Measurements from ENCODE around the gene PACC1.

The PACC1 gene

DNA sequence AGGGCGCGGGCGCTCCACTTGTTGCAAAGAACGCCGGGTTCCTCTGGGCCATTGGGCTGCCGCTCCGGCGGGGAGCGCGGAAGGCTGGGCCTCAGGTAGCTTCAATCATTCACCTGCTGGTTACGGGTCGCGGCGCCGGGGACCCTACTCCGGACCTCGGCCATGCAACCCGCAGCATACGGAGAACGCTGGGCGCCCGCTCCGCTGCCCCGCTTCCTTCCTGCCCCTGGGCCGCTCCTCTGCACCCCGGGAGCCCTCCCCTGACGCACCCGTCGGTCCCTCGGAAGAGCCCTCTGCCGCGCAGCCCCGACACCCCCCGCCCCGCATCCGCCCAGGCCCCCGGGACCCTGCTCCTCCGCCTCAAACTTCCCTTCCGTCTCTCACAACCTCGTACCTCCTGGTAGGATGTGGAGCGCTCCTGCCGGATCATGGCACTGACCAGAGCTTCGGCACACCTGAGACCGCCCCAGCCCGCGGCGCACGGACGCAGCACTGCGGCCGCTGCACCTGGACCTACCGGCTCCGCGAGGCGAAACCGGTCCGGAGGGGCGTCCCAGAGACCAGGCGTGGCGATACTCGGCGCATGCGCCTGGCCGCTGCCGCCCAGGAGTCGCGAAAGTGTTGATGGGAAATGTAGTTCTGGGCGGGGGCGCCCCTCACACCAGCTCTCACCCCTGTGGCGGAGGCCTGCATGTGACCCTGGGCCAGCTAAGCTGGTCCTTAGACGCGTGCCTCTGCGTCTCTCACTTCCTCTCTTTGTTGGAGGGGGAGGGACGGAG is at the start of gene PACC1:
Gene PACC1 (minus strand): TSS at position 559 of the 779 bp plus-strand sequence. CDS start 129 bp downstream, at position 430.
- peak; percentile 99 for DNase-seq (ENCODE audit: low spot score)

DNA sequence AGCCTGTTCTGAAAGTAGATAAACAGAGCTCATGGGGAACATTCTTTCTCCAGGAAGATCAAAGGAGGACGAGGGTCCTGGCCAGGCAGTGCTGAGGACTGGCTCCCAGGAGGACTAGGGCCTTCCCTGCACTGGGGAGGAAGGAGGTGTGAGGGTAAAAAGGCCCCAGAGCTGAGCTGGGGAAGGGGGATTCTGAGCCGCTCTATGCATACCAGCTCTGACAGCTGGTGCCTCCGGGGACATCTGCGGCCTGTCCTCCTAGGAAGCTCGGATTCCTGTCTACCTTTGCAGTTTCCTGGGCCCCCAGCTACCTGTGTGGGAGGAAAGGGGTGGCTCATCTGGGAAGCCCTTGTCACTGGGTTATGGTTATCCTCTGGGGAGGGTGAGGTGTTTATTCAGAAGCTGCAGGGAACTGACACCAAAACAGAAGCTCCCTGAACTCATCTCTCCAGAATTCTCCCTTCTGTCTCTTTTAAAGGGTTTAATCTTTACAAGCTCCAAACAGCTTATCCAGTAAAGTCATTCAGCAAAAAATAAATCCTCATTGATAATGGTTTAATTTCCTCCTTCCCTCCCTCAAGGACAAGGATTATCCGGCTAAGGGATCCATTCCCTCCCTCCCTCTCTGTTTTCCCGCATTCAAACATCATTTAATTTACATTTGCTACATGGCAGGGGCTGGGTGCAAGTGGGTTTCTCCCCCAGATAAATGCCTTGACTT is 49.0 kb upstream of the PACC1 start:
- DNase-seq (ENCODE audit: low spot score): no peak

DNA sequence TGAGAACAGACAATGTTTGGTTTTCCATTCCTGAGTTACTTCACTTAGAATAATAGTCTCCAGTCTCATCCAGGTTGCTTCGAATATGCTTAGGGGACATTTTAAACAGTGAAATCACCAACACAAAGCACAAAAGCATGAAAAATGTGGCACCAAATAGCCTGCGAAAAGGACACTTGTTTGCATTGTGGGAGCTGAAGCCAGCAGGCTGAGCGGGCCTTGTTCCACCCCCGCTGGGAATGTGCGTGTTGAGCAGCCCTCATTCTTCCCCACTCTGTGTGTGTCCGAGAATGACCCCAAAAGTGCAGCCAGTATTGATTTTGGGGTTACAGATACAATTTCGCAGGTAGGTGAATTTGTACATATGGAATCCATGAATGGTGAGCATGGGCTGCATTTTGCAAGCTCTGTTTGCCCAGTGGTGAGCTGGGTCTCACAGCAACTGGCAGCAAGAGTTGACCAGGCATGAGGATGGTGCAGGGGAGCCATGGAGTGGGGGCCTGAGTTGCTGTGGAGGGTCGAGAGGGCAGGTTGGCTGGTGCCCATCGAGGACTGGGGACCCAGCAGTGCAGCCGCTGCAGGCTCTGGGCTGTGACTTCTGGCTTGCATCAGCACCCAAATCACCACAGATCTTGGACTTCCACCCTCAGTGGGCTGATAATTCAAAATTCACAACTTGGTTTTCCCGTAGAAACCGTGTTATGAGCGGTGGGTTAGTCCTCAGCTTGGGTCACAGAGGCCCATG is 47.4 kb upstream of the PACC1 start:
- DNase-seq (ENCODE audit: low spot score): no peak

DNA sequence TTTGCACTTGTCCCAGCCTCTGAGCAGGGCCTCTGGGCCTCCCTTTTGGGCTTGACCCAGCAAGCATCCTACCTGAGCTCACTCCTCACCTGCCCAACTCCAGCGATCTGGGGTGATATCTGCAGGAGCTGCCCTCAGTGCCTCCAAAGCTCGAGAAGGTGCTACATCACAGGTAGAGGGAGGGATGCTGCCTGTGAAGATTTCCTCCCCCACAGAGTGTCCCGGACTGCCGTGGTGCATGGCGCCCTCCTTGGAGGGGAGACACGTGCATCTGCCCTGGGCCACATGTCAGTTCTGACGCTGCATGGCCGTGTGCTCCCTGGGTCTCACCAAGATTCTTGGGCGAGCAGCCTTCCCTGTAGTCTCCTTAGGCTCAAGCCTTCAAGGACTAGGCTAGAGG is 45.7 kb upstream of the PACC1 start:
- no peak for DNase-seq (ENCODE audit: low spot score)

DNA sequence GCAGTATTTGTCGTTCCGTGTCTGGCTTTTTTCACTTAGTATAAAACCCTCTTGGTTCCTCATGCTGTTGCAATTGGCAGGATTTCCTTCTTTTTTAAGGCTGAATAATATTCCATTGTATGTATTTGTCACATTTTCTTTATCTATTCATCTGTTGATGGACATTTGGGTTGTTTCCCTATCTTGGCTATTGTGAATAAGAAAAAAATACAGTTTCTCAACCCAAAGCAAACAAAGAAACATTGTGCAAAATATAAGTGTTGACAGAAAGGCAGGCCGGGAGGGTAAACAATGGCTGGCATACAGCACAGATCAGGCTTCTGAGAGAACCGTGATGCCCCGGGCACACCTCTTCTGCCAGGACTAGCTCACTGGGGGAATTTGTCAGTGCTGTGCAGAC is 45.0 kb upstream of the PACC1 start:
- DNase-seq (ENCODE audit: low spot score): no peak

DNA sequence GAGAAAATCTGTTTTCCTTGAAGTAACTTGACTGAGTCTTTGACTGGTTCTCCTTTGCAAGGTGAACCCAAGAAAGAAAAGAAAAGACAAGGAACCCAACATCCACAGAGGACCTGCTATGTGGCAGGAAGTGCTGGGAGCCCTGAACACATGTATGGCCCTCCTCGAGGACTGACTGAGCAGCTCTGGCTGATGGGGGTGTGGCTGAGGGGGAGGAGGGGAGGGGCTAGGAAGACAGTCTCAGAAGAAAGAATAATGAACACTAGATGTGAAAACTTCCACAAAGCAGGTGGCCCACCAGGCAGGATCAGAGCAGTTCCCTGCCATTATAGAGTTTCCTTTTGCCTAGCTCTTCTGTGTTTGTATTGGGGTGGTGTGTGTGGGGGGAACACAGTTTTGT is 44.1 kb upstream of the PACC1 start:
- DNase-seq (ENCODE audit: low spot score): peak; percentile 47

DNA sequence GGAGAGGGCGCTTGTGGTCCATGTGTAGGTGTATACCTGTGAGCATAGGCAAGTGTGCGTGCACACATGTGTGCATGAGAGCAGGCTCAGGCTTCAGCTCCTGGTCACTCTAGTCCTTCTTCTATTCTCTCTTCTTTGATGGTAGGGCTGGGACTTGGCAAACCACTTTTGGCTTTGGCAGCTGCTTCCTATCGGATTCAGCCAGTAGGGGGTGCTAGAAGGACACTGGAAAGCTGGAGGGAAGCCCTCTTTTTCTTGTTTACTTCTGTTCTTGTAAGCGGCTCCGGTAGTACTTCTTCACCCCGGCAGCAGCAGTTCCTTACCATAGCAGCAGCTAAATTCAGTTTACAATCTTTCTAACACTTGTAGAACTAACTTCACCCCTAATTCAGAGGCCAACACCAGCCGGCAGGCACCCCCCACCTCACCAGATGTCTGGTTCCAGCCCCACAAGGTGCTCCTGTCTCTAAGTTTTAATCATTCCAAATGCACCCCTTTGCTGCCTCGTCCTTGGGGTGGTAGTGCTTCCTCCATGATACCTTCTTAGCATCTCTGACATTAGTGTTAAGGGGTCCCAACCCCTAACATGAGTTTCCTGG is 43.2 kb upstream of the PACC1 start:
- peak; percentile 79 for DNase-seq (ENCODE audit: low spot score)

DNA sequence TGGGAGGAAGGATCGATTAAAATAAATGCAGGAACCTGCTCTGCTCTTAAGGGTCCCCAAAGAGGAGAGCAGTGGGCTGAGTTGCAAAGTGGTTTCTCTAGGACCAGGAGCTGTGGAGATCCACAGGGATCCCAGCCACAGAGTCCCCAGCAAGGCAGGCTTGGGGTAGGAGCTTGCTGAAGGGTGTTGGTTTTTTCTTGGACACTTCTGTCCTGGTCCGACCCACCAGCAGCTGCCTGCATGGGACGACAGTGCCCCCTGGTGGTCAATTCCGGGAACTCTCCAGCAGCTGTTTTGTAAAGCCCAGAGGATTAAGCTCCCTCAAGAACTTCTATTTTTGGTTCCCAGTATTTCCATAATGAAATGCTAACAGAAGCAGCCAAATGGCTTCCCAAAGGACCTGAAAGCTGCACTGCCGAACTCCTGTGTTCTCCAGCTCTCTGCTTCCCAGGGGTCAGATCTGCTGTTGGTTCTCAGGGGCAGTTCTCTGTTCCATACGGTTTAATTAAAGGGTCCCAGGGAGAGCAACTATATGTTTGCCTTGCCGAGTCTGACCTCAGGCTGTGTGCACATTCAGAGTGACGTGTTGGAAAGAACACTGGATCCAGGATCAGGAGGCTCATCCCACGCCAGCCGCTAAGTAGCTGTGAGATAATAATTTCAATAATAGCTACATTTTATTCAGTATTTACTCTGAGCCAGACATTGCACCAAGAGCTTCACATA is 41.3 kb upstream of the PACC1 start:
- DNase-seq (ENCODE audit: low spot score): peak; percentile 85

DNA sequence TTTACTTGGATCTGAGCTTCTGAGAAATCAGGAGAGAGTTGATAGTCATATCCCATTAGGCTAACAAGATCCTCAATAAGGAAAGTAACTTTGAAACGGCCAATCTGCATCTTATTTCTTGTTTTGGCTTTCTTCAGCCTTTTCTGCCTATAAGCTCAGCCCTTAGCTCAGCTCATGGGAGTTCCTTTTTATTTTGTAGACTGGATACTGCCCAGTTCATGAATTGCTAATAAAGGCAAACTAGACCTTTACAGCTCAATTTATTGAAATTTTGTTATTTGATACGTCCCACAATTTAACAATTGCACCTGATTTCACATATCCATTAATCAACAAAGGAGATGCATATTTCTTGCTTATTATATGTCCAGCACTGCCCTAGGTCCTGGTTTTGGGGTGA is 40.7 kb upstream of the PACC1 start:
- no peak for DNase-seq (ENCODE audit: low spot score)

DNA sequence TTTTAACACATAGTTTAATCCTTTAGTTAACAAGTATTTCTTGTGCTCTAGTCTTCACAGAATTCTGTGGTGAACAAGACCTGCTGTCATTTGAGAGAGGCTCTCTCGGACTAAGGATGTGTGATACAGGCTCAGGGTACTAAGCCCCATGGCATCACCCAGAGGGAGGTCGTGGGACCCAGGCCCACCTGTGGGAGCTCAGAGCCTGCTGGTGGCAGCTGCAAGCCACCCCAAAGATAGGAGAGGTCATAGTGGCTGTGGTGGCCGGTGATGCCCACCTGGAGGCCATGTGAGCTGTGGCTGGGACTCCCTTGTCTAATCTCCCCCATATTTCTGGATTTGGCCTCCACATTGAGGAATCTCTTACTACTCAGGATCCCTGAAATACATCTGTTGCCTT is 40.1 kb upstream of the PACC1 start:
- DNase-seq (ENCODE audit: low spot score): no peak

DNA sequence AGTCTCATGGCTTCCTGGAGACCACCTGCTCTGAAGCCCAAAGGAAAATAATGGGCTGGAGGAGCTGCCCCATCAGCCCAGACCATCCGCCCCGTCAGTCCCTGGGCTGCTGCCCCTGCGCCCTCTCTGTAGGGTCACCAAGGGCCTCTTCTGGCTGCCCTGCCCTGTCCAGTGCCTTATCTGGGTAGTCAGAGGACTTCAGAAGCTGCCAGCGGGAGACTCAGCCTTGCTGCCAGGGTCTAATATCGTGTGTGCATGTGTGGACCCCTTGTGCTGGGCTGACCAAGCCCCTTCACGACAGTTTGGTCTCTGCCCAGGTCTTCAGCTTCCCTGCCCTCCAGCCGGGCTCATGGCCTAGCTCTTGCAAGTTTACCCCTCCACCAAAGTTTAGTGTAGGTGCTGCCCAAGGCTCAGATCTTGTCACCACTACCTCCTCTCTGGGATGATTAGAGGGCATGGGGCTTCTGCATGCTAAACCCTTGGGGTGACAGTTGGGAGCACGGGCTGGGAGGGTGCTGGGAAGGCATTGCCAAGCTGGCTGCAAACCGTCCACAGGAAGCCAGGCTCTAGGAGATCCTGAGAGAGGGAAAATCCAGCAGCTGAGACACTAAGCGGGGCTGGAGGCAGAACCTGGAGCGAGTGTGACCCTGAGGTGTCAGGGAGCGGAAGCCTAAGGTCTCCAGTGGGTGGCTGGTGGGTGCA is 38.6 kb upstream of the PACC1 start:
- no peak for DNase-seq (ENCODE audit: low spot score)

DNA sequence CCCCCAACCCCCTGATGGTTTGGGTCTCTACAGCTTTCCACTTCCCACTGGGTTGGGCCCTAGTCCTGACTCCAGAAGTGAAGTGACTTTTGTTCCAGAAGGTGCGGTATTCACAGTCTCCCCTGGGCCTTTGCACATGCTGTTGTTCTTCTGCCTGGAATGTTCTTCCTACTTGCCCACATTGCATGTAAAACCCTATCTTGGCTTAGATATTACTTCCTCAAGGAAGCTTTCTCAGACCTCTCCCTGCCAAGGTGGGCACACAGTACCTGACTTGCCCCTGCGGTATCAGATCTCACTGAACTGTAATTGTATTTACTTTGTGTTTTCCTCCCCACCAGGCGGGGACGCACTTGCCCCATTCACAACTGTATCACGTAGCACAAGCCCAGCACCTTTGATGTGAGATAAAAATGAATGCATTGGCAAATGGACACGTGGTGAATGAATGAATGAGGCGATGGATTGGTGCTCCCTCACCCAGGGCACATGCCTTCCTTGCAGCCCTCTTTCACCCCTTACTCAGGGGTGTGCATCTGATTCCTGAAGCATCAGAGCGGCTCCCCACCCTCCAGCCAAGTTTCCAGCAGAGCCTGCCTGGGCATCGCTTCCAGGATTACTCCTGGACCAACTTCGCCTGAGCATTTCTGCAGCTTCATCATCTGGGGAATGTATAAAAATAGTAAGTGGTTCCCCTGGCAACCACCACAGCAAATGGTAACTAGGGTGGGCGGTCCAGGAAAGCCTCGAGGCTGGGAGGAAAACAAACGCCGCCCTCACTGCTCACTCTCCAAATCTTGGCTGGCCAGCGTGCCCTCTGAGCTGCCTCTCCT is 37.9 kb upstream of the PACC1 start:
- no peak for DNase-seq (ENCODE audit: low spot score)

DNA sequence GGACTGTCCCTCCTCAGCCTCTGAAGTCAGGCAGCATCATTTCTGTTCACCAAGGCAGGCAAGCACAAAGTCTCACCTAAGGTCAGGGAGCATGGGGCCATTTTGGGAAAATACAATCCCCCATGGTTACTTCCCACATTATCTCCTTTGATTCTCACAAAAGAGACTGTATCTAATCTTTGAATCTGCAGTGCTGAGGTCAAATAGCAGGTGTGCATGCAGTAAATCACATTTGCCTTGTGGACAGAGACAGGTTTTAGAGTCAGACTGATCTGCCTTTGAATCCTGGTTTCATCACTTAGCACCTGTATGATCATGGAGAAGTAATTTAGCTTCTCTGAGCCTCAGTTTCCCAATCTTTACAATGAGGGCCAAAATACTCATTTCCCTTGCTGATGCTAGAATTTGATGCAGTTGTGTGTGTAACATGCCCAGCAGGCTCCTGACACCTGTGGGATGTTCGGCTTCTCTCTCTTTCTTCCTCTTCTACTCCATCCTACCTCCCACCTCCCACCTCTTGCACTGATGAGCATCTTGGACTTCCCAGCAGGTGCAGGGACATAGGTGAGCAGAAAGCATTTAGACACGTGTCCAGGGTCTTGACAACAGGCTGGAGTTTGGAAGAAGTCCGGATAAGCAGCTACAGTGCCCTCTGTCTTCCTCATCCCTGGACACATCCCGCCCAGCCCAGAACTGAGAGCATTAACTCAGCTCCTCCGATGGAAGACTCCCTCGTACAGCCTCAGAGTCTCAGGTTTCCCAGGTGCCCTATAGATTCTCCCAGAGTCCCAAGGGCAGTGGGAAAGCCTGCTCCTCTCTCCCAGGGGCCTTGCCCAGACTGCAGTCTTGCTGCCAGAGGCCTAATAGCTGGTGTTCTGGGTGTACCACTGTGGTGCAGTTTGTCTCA is 37.0 kb upstream of the PACC1 start:
- no peak for DNase-seq (ENCODE audit: low spot score)

DNA sequence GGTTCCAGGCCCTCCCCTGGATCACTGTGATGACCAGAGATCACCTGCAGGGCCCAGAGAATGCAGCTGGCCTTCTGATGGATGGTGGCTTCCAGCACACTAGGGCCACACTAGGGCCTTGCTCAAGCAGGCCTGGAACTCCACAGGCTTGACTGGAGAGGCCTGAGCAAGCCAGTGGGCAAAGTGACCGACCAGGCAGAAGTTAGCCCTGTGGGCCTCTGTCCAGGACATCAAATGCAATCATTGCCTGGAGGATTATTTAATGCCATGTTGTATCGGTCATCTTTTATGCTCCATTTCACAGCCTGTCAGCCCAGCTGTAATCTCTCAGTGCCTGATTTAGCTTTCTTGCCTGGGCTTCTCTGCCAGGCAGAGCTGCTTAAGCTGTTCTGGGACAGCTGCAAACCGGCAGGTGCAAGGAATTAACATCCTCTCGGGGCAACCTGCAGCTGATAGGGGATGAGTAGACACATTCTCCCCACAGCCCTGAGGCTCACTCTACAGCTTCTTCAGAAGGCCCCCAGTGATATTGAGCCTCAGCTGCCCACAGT is 35.7 kb upstream of the PACC1 start:
- peak; percentile 56 for DNase-seq (ENCODE audit: low spot score)

DNA sequence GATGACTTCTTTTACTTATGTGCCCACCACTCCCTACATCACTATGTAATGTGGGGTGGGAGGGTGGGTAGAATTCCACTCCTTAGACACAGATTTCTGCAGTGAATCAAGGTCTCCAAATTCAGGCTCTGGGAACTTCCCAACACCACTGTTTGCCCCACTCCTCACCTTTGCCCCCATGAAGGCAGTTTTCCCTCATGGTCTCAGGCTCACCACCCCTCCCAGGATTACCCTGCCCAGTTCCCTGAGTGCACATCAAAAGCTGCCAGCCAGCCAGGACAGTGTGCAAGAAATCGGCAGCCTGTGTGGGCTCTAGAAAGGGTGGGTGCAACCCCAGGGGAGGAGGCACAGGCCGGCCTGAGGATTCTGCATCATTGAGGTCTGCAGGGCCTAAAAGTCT is 32.8 kb upstream of the PACC1 start:
- DNase-seq (ENCODE audit: low spot score): no peak

DNA sequence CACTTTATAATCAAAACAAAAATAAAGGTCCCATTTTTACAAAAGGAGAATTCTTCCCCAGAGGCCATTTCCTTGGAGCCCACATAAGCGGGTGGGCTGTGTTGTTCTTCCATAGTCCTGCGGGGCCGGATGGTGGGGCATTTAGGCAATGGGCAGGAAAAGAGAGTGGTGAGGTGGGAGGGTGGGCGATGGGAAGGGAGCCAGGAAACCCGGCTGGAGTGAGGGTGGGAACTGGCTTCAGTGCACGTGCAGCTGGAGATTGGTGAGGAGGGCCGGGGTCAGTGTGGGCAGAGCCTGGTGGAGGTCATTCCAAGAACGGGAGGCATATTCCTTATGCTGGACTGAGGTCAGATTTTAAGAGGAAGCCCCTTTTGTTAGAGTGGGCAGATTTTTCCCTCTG is 31.6 kb upstream of the PACC1 start:
- DNase-seq (ENCODE audit: low spot score): no peak

DNA sequence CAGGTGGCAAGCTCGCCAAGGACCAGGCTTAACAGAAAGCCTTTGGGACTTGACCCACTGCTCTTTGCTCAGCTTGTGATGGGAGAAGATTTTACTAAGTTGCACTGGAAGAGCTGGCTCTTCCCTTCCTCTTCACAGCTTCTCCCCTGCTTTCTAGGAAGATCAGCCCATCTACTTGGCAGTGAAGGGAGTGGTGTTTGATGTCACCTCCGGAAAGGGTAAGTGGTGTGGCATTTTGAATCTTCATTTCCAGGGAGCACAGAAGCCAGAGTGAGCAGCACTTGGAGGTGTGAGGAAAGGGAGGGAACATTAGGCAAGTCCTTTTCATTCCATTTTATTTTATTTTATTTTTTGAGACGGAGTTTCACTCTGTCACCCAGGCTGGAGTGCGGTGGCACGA is 27.7 kb upstream of the PACC1 start:
- no peak for DNase-seq (ENCODE audit: low spot score)

DNA sequence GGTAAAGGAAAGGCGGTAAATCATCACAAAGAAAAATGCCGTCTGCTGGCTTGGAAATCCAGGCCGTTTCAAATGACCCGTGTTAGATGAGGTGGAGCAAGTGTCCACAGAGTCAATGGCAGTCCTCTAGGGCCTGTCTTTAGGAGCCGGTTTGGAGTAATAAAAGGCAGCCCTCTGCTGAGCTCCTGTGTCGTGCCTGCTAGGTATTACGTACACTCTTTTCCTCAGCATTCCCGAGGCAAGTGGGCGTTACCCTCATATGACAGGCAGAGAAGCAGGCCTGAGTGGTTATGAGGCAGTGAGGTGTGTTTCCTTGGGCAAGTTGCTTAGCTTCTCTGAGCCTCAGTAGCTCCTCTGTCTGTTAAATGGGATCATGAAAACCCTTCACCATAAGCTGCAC is 25.7 kb upstream of the PACC1 start:
- DNase-seq (ENCODE audit: low spot score): no peak

DNA sequence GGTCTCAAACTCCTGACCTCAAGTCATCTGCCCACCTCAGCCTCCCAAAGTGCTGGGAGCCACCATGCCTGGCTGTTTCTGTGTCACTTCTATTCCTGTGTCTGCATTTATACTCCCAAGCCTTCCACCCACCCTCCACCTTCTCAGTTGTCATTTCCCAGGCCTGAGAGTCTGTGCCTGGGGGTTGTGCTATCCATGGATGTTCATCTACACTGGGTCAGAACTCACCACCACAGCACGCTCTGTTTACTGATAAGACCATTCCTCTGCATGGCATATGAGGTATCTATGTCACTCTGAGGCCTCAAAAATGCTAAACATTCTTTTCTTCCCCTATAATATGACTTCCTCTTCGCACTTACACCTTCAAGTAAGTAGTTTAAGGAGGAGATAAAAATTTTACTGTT is 24.1 kb upstream of the PACC1 start:
- no peak for DNase-seq (ENCODE audit: low spot score)

Measured in NAMALWA (cell line).